GM21825 (cell line): ENCODE results near the gene CD4.
A peak's percentile ranks its signal among the peaks of the same experiment; 100 is the strongest.
"Not testable (repeated sequence)": the region's sequence is repeated elsewhere in the genome, so short reads cannot be mapped to it uniquely, and the experiment has no call there.

Experiments
- ATAC-seq: cut with Tn5 transposase; IDR thresholded peaks from one replicate; pipeline ENCODE4 v1.9.1; 2021; ENCODE audit warnings: mild to moderate bottlenecking, moderate library complexity; ENCODE audit not compliant: unreplicated experiment

The CD4 gene

DNA sequence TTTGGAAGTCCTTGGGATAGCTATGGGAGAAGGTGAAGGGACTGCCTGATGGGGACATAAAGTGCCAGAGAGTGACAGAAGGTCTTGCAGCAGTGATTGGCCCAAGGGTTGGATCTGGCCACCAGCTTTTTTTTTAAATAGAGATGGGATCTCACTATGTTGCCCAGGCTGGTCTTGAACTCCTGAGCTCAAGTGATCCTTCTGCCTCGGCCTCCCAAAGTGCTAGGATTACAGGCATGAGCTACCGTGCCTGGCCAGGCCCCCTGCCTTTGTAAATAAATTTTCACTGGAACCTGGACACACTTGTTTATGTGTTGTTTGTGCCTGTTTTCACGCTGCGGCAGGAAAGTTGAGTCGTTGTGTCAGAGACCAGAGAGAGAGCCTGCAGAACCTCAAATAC lies 76.0 kb downstream of the CD4 start:
- ATAC-seq, result not testable (repeated sequence)

DNA sequence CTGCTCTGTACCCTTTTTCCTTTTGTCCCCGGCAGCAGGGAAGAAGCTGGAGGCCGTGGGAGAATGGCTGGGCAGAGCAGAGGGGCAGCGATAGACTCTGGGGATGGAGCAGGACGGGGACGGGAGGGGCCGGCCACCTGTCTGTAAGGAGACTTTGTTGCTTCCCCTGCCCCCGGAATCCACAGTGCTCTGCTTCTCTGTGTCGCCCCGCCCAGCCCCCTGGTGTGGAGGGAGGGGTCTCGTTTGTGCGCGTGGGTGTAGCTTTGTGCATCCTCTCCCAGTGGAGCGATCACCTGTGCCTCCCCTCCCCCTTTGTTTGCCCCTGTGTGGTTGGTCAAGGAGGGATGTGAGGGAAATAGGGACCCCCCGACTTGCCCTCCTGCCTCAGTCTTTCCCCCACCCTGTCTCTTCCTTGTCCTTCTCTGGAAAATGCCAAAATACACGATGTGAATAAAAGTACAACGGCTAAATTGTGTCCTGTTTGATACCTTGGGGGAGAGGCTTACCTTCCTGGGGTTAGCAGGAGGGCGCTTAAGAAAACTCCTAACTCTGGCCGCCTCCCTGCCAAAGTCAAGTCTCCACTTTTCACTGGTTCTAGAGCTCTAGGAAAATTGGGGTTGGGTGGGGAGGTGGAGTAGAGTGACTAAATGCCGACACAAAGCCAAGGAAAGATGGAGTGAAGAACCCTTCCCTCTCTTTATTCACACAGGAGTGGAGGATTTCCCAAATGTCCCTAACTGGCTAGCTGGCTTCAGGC lies 77.0 kb downstream of the CD4 start:
- no peak for ATAC-seq

DNA sequence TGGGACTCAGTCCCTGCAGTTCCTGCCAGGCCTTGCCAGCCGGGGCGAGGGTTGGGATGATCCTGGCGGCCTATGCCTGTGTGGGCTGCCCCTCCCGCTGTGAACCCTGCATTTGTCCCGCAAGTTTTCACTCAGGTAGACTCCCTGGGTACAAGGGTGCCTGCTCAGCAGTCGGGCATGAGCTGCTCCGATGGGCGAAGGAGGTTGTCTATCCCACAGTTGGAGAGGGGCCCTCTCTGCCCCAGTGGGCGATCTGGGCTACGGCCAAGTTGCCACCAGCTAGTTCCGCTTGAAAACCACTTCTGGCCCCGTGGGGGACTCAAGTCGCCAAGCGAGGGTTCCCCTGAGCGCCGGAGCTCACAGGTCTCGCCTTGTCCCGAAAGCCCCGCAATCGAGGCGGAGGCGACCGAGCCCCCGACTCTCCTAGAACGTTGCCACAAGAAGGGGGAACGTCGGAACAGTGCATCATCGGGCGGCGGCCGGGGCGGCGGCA lies 77.6 kb downstream of the CD4 start:
- peak; percentile 2 for ATAC-seq

DNA sequence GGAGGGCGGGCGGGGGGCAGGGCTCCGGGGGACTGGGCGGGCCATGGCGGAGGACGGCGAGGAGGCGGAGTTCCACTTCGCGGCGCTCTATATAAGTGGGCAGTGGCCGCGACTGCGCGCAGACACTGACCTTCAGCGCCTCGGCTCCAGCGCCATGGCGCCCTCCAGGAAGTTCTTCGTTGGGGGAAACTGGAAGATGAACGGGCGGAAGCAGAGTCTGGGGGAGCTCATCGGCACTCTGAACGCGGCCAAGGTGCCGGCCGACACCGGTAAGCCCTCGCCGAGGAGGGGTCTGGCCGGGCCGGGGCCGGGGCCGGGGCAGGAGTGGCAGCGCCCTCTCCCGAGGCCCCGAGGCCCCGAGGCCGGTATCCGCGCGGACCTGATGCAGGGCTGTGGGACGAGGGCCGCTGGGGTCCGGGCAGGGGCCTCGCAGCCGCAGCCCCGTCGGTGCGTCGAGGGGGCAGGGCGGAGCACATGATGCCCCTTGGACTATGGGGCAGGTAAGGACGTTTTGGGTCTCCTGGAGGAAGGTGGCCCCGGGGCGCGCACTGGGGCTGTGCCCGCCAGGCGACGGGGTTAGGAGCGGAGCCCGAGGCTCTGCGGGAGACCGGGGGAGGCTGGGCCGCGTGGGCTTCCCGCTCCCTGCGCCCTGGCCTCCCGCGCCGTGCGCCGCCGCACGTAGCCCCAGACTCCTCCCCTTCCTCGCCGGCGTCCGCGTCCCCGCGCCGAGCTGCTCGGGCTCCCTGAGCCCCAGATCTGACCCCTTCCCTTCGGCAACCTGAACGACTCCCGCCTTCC lies 78.3 kb downstream of the CD4 start, which contains the start of gene TPI1:
Gene TPI1, plus strand, starts transcription at position 119 of the 798 bp plus-strand sequence. Its CDS starts 36 bp downstream, at position 155.
- peak; percentile 47 for ATAC-seq

DNA sequence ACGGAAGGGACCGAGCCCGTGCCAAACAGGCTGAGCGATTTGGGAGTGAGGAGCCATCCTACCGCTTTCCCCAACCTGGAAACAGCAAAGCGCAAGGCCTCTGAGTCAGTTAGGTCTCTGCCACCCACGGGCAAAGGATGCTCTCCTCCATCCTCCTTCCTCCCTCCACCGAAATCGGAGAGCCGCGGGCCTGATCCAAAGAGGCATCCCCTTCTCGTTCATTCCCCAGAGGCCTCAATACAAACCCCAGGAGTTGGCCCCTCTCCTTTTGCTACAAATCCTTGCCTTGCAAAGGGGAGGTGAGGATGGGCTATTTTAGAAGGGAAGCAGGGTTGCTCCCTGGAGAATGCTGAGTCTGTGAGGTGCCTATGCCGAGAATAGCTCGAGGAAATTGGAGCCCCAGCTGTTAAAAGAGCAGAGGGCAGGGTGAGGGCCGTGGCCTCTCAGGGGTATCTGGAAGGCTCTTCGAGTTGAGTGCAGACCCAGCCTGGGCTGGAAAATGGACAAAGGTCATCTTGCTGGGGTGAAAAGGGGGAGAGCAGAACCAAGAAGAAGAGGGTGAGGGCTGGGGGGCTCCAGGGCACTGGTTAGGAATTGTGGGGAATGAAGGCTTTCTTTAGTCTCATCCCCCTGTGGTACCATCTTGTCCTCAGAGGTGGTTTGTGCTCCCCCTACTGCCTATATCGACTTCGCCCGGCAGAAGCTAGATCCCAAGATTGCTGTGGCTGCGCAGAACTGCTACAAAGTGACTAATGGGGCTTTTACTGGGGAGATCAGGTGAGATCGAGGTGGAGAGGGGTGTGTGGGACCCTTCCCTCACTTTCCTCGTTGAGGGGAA lies 79.1 kb downstream of the CD4 start:
- no peak for ATAC-seq

DNA sequence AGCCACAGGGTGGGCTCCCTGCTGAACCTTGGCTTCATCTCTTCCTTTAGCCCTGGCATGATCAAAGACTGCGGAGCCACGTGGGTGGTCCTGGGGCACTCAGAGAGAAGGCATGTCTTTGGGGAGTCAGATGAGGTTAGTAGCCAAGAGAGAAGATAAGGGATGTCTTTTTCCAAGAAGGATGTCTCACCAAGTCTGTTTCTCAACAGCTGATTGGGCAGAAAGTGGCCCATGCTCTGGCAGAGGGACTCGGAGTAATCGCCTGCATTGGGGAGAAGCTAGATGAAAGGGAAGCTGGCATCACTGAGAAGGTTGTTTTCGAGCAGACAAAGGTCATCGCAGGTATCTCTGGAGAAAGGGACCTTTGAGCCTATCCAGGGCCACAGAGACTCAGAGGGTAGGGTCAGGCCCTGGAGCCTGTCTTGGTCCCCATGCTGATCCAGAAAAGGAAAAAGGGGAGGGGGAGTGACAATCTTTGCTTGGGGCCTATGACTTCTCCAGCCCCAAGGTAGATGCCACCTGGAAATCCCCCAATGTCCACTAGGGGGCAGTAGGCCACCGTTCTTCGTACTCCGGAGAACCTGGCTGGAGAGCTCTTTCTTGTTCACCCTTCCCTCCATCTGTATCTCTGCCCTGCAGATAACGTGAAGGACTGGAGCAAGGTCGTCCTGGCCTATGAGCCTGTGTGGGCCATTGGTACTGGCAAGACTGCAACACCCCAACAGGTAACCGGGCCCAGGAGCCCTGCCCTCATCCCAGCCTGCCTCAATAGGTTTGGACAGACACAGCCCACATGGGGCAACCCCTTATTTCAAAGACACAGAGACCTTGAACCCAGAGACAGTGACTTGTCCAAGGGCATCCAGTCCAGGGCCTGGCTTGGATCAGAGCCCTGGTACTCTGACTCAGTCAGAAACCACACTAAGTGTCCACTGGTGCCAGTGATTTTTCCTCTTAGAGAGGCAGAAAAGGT lies 80.0 kb downstream of the CD4 start:
- ATAC-seq, result no peak

DNA sequence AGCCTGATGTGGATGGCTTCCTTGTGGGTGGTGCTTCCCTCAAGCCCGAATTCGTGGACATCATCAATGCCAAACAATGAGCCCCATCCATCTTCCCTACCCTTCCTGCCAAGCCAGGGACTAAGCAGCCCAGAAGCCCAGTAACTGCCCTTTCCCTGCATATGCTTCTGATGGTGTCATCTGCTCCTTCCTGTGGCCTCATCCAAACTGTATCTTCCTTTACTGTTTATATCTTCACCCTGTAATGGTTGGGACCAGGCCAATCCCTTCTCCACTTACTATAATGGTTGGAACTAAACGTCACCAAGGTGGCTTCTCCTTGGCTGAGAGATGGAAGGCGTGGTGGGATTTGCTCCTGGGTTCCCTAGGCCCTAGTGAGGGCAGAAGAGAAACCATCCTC lies 81.0 kb downstream of the CD4 start:
- ATAC-seq, result not testable (repeated sequence)
